Nephron (organoid): ENCODE data around the gene SLC22A4.

Experiments
- H3K27ac Mint-ChIP-seq, 3 experiments: 2 replicates each; pipeline ENCODE4 v1.8.0; 2020; ENCODE audit warnings: mixed read lengths in 3 of 3, mild to moderate bottlenecking in 2 of 3, moderate library complexity in 1 of 3
- H3K27me3 Mint-ChIP-seq: 2 replicates; pipeline ENCODE4 v1.8.0; 2021; ENCODE audit warnings: low read depth, mild to moderate bottlenecking, moderate library complexity, mixed read lengths
- H3K36me3 Mint-ChIP-seq: 2 replicates; pipeline ENCODE4 v1.8.0; 2020; ENCODE audit warnings: low read depth, mixed read lengths
- H3K4me1 Mint-ChIP-seq: 2 replicates; pipeline ENCODE4 v1.8.0; 2020; ENCODE audit warnings: mixed read lengths
- H3K4me3 Mint-ChIP-seq, 3 experiments: 2 replicates each; pipeline ENCODE4 v1.8.0; 2020; ENCODE audit warnings: mild to moderate bottlenecking in 3 of 3, mixed read lengths in 3 of 3, moderate library complexity in 2 of 3
- H3K9me3 Mint-ChIP-seq: 2 replicates; pipeline ENCODE4 v1.8.0; 2020; ENCODE audit warnings: mixed read lengths
- TF ChIP-seq, protein P1 (sequence below), 3 experiments: fragments of 200-600 bp; sonication (generic); IDR thresholded peaks; one replicate each; pipeline ENCODE4 v1.5.0; 2021; ENCODE audit warnings: antibody characterized with exemption in 3 of 3; ENCODE audit not compliant: unreplicated experiment in 3 of 3

Gene SLC22A4

DNA sequence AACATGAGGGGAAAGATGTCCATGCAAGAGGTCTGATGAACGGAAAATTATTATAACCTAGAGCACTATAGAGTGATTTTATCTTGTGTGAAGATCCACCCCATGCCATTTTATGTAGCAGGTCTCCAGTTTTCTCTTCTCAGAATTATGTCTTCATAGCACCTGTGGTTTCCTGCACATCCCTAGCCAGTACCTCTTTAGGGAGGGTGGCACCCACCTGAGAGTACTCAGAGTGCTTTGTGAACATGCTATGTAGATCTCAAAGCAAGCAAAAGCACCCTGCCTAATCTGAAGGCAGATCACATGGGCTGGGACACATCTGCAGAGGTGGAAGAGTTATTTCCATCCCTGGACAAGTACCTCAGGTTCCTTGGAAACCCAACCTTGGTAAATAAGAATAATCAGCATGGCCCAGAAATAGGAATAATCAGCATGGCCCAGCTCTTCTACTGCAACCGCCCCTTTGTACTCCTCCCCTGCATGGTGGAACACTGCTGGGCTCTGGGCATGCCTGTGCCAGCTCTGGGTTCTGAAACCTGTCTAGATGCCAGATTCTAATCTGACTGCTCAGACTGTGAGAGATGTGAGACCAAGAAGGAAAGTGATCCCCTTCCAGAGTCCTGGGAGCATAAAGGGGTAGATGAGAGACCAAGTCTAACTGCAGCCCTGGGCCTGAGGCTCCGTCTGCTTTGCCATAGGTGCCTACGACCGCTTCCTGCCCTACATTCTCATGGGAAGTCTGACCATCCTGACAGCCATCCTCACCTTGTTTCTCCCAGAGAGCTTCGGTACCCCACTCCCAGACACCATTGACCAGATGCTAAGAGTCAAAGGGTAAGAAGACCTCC is 99.0 kb downstream of the SLC22A4 start:
- Mint-ChIP-seq H3K27me3 (no peaks in the 10 kb centered on the region), H3K9me3 (no peaks in the 10 kb centered on the region), H3K36me3 (peaks cover 33% of the 10 kb centered on the region), H3K27ac (no peak overlapping the region), H3K4me1 (peaks cover 27% of the 10 kb centered on the region), H3K4me3 (no peak overlapping the region)
- TF ChIP-seq, protein P1, sequence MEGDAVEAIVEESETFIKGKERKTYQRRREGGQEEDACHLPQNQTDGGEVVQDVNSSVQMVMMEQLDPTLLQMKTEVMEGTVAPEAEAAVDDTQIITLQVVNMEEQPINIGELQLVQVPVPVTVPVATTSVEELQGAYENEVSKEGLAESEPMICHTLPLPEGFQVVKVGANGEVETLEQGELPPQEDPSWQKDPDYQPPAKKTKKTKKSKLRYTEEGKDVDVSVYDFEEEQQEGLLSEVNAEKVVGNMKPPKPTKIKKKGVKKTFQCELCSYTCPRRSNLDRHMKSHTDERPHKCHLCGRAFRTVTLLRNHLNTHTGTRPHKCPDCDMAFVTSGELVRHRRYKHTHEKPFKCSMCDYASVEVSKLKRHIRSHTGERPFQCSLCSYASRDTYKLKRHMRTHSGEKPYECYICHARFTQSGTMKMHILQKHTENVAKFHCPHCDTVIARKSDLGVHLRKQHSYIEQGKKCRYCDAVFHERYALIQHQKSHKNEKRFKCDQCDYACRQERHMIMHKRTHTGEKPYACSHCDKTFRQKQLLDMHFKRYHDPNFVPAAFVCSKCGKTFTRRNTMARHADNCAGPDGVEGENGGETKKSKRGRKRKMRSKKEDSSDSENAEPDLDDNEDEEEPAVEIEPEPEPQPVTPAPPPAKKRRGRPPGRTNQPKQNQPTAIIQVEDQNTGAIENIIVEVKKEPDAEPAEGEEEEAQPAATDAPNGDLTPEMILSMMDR (IDR thresholded peaks at IDR 0.05; ENCODE audit: unreplicated experiment in 3 of 3) = no peak
